K562 (cell line): ENCODE data around the gene SIPA1L2. TPM values are rescaled to one million over a fixed set of nuclear protein-coding genes. Genes with fewer than 3 reads are reported as not detected.
"Not testable (repeated sequence)": the region's sequence is repeated elsewhere in the genome, so short reads cannot be mapped to it uniquely, and the experiment has no call there.

ENCODE experiments used
- ATAC-seq: fragments of 200-7000 bp; cut with Tn5 transposase; 3 replicates; pipeline ENCODE4 v1.9.1; 2020; ENCODE audit warnings: moderate library complexity
- BruUV-seq: library from RNA; stranded (reverse); fragments of 400-500 nt; replicated peaks from 2 replicates; lab custom pipeline; 2021; lab: Mats Ljungman, UMichigan
- CTCF ChIA-PET: fragments of 300-600 bp; formaldehyde crosslinking; extraction: SDS; loops from one replicate; lab custom pipeline; 2021; ENCODE audit warnings: low intra/inter-chr PET ratio; lab: Yijun Ruan, JAX
- POLR2A ChIA-PET: fragments of 300-600, 350-650 bp; sonication (Branson Sonifier 250); formaldehyde crosslinking; extraction: SDS; loops from one replicate; lab custom pipeline; 2021; ENCODE audit warnings: antibody characterized with exemption, inconsistent platforms; lab: Yijun Ruan, JAX
- DNase-seq, 4 experiments: peaks; one replicate each; pipeline versions ENCODE4 v3.0.0 to v3.0.0-alpha.2; 2011 to 2018; ENCODE audit warnings: low spot score in 3 of 4, mixed read lengths in 3 of 4; ENCODE audit errors: extremely low read depth in 1 of 4
- FAIRE-seq: peaks from 2 replicates; lab custom pipeline; 2011; peaks lifted over from hg19 to GRCh38; lab: Jason Lieb, UNC
- H2AFZ ChIP-seq: 2 replicates; pipeline ENCODE4 v1.6.0; 2011; ENCODE audit warnings: low read depth, low read length, control low read depth, inconsistent platforms
- H3K27ac ChIP-seq: fragments of 200-600 bp; 3 replicates; pipeline ENCODE4 v1.8.0; 2011; ENCODE audit warnings: low read depth, mild to moderate bottlenecking, control low read depth, inconsistent platforms, low read length, moderate library complexity, mixed read lengths; ENCODE audit errors: extremely low read depth
- H3K27me3 ChIP-seq, 2 experiments: fragments of 300-600 bp in 1 of 2; 2 replicates in 1 of 2; 3 replicates in 1 of 2; pipeline versions ENCODE4 v1.6.0 to v1.8.0; 2011; ENCODE audit warnings: inconsistent platforms in 2 of 2, low read length in 2 of 2, mild to moderate bottlenecking in 1 of 2, mixed read lengths in 1 of 2, moderate library complexity in 1 of 2; ENCODE audit not compliant: control insufficient read depth in 2 of 2, insufficient read depth in 2 of 2
- H3K36me3 ChIP-seq: fragments of 300-600 bp; 3 replicates; pipeline ENCODE4 v1.8.0; 2011; ENCODE audit warnings: mild to moderate bottlenecking, low read length, inconsistent platforms; ENCODE audit not compliant: control insufficient read depth, insufficient read depth
- H3K4me1 ChIP-seq, 2 experiments: fragments of 200-600 bp in 1 of 2; replicated peaks in 1 of 2; 2 replicates in 1 of 2; 3 replicates in 1 of 2; pipeline versions ENCODE4 v1.5.1 to v1.8.0; 2011; ENCODE audit warnings: inconsistent platforms in 2 of 2, low read length in 2 of 2, mild to moderate bottlenecking in 1 of 2, mixed read lengths in 1 of 2, moderate library complexity in 1 of 2; ENCODE audit not compliant: control insufficient read depth in 2 of 2, insufficient read depth in 2 of 2
- H3K4me2 ChIP-seq: 2 replicates; pipeline ENCODE4 v1.6.1; 2011; ENCODE audit warnings: low read length, control low read depth, inconsistent platforms, mixed read lengths; ENCODE audit not compliant: insufficient read depth
- H3K4me3 ChIP-seq: fragments of 200-600 bp; sonication (generic), shearing (Covaris generic); 2 replicates; pipeline ENCODE4 v1.5.1; 2016; ENCODE audit warnings: control low read depth, inconsistent platforms
- H3K79me2 ChIP-seq: fragments of 200-600 bp; 3 replicates; pipeline ENCODE4 v1.8.0; 2011; ENCODE audit warnings: low read length, inconsistent platforms; ENCODE audit not compliant: control insufficient read depth, insufficient read depth
- H3K9ac ChIP-seq, 2 experiments: 2 replicates each; pipeline versions ENCODE4 v1.6.0 to v1.6.1; 2011; ENCODE audit warnings: low read depth in 2 of 2, low read length in 2 of 2, control low read depth in 1 of 2, inconsistent platforms in 1 of 2, mild to moderate bottlenecking in 1 of 2, mixed read lengths in 1 of 2; ENCODE audit not compliant: insufficient read depth in 1 of 2
- H3K9me1 ChIP-seq: one replicate; pipeline ENCODE4 v1.6.0; 2011; ENCODE audit warnings: inconsistent platforms, mild to moderate bottlenecking, low read length, moderate library complexity; ENCODE audit not compliant: control insufficient read depth, insufficient read depth
- H3K9me3 ChIP-seq: replicated peaks from 2 replicates; pipeline ENCODE4 v1.5.1; 2011; ENCODE audit warnings: low read depth, low read length, inconsistent platforms; ENCODE audit not compliant: control insufficient read depth, insufficient read depth
- H4K20me1 ChIP-seq: replicated peaks from 2 replicates; pipeline ENCODE4 v1.6.1; 2011; ENCODE audit warnings: low read length, inconsistent platforms, mixed read lengths; ENCODE audit not compliant: control insufficient read depth, insufficient read depth
- CTBP1 ChIP-seq: fragments of 450-650 bp; IDR thresholded peaks from 2 replicates; pipeline ENCODE4 v1.6.1; 2016; ENCODE audit warnings: borderline replicate concordance
- ELF2 ChIP-seq: fragments of 250-450 bp; sonication (Bioruptor Pico); IDR thresholded peaks from 2 replicates; pipeline ENCODE4 v1.5.0; 2021; ENCODE audit warnings: mild to moderate bottlenecking
- FOSL1 ChIP-seq: fragments of 200-800 bp; sonication (Bioruptor generic); conservative IDR thresholded peaks from 2 replicates; pipeline ENCODE4 v1.6.1; 2016; ENCODE audit warnings: missing genetic modification characterization, missing compliant biosample characterization
- GMEB1 ChIP-seq: fragments of 250-450 bp; sonication (Bioruptor Pico); IDR thresholded peaks from 2 replicates; pipeline ENCODE4 v1.4.0; 2020; ENCODE audit warnings: mild to moderate bottlenecking
- KLF6 ChIP-seq: fragments of 250-450 bp; sonication (Bioruptor Pico); IDR thresholded peaks from 2 replicates; pipeline ENCODE4 v1.4.0; 2020; ENCODE audit warnings: mild to moderate bottlenecking, moderate library complexity, borderline replicate concordance
- NR2C2 ChIP-seq, 2 experiments: fragments of 200-800 bp in 1 of 2; sonication (Bioruptor generic) in 1 of 2; sonication (generic) in 1 of 2; formaldehyde crosslinking in 1 of 2; IDR thresholded peaks; 2 replicates each; pipeline versions ENCODE4 v1.6.1 to v1.8.0; 2016 to 2022; ENCODE audit warnings: mild to moderate bottlenecking in 1 of 2, missing compliant biosample characterization in 1 of 2, missing genetic modification characterization in 1 of 2, missing genetic modification reagents in 1 of 2
- SOX6 ChIP-seq: fragments of 450-650 bp; IDR thresholded peaks from 2 replicates; pipeline ENCODE4 v1.6.1; 2014; ENCODE audit warnings: mild to moderate bottlenecking
- SPI1 ChIP-seq: IDR thresholded peaks from 2 replicates; pipeline ENCODE4 v1.6.1; 2011; ENCODE audit warnings: low read depth, low read length, control low read depth, borderline replicate concordance
- VEZF1 ChIP-seq: fragments of 200-800 bp; sonication (Bioruptor generic); IDR thresholded peaks from 2 replicates; pipeline ENCODE4 v1.6.1; 2017; ENCODE audit warnings: missing genetic modification characterization, missing compliant biosample characterization
- ZNF239 ChIP-seq: fragments of 250-450 bp; sonication (Bioruptor Pico); IDR thresholded peaks from 2 replicates; pipeline ENCODE4 v1.4.0; 2020; ENCODE audit warnings: mild to moderate bottlenecking
- ZNF395 ChIP-seq: fragments of 200-800 bp; sonication (Bioruptor generic); IDR thresholded peaks from 2 replicates; pipeline ENCODE4 v1.6.1; 2017; ENCODE audit warnings: missing genetic modification characterization, missing compliant biosample characterization
- ZNF583 ChIP-seq: fragments of 250-450 bp; sonication (Bioruptor Pico); IDR thresholded peaks from 2 replicates; pipeline ENCODE4 v1.4.0; 2020
- ZNF584 ChIP-seq: fragments of 200-800 bp; sonication (Bioruptor generic); IDR thresholded peaks from 2 replicates; pipeline ENCODE4 v1.6.1; 2016; ENCODE audit warnings: low read depth, mild to moderate bottlenecking, missing genetic modification characterization, missing compliant biosample characterization
- ZNF766 ChIP-seq: fragments of 200-800 bp; sonication (Bioruptor generic); conservative IDR thresholded peaks from 2 replicates; pipeline ENCODE4 v1.6.1; 2016; ENCODE audit warnings: missing genetic modification characterization, missing compliant biosample characterization
- WGBS: fragments of 100-300 bp; shearing (Covaris generic); methylation state at CpG from one replicate; pipeline ENCODE4 v1.1.6; 2016; ENCODE audit warnings: low coverage, mixed read lengths; ENCODE audit not compliant: insufficient coverage; ENCODE audit errors: missing lambda C conversion rate; 5-methylcytosine and 5-hydroxymethylcytosine counted together
- in situ Hi-C: fragments of 300-500 bp; cut with MboI; formaldehyde crosslinking; loops from 4 replicates; pipeline ENCODE4 v1.15.0; 2018; ENCODE audit warnings: inconsistent platforms, mixed read lengths
- intact Hi-C: fragments of 100-400 bp; cut with micrococcal nuclease; formaldehyde crosslinking; loops from 2 replicates; pipeline ENCODE4 v1.14.2; 2022
- polyA plus RNA-seq, 8 experiments: library from polyadenylated mRNA; depleted of rRNA in 4 of 8; stranded (reverse) in 5 of 8; unstranded in 3 of 8; fragments of >200 nt; fragmentation: Nextera tagmentation in 2 of 8; fragmentation: Illumina TruSeq in 1 of 8; extraction: Ambion mirVana in 2 of 8; extraction: Trizol in 1 of 8; gene quantifications; 2 replicates each; pipeline versions ENCODE4 v1.2.1 to v1.2.3, GENCODE V29; 2011 to 2014; ENCODE audit warnings: inconsistent platforms in 1 of 8, missing spikeins in 1 of 8
- total RNA-seq, 7 experiments: library from RNA; depleted of rRNA in 6 of 7; stranded (reverse); fragments of >200 nt in 6 of 7; fragmentation: Illumina TruSeq in 2 of 7; extraction: Trizol in 2 of 7; gene quantifications; 2 replicates each; pipeline versions ENCODE4 v1.2.1 to v1.2.3, GENCODE V29; 2011 to 2021; ENCODE audit warnings: low replicate concordance in 1 of 7

Gene SIPA1L2
- total and polyA plus RNA-seq, 9 of the 15 experiments (the other 6 are each of a cell fraction or from before 2014, with no cell fraction given), result 0.04 to 0.22 (median 0.06) TPM; not detected in 5

- H3K27me3 ChIP-seq; ATAC-seq; H3K4me1 ChIP-seq; H3K27ac ChIP-seq; in situ Hi-C loops; H3K9ac ChIP-seq; H3K9me3 ChIP-seq; TF ChIP-seq NR2C2 (CRISPR knock-in tag; IDR thresholded peaks at IDR 0.05): not testable (repeated sequence)
- TF ChIP-seq FOSL1 (peak; percentile 80), ZNF239 (CRISPR knock-in tag) (peak; percentile 44), ELF2 (CRISPR knock-in tag) (peak; percentile 59; the same call in 1 of the 2 replicates), NR2C2 (tag; IDR thresholded peaks at IDR 0.05) (peak; percentile 25; the same call in 1 of the 2 replicates), KLF6 (CRISPR knock-in tag) (0 out of 2 replicates have a peak, but pooled peaks have one; percentile 41), ZNF583 (0 out of 2 replicates have a peak, but pooled peaks have one; percentile 15), SOX6 (peak; percentile 21; the same call in 1 of the 2 replicates), ZNF584 (CRISPR knock-in tag) (0 out of 2 replicates have a peak, but pooled peaks have one; percentile 49), GMEB1 (CRISPR knock-in tag) (0 out of 2 replicates have a peak, but pooled peaks have one; percentile 12), SPI1 (peak; percentile 66; the same call in 1 of the 2 replicates), CTBP1 (peak; percentile 50; the same call in 1 of the 2 replicates), ZNF395 (peak; percentile 49; the same call in 1 of the 2 replicates), VEZF1 (CRISPR knock-in tag) (peak; percentile 24; the same call in 1 of the 2 replicates), ZNF766 (CRISPR knock-in tag) (peak; percentile 72; the same call in 1 of the 2 replicates)
- TF ChIP-seq, all 486 proteins: peak for 14; not testable (repeated sequence) for 472
- intact Hi-C loops, H3K36me3 ChIP-seq, BruUV-seq, DNase-seq, FAIRE-seq, H2AFZ ChIP-seq, H3K4me3 ChIP-seq, H4K20me1 ChIP-seq, POLR2A ChIA-PET, CTCF ChIA-PET, H3K79me2 ChIP-seq, H3K9me1 ChIP-seq, H3K4me2 ChIP-seq: not testable (repeated sequence)
- WGBS, result 8% methylated on average over 11 of the region's 11 CpGs
These were observed 18.8 kb downstream of the SIPA1L2 start for GRCh38 chr1:232610902-232611745.
